ENCODE data around the gene CDC7.

GRCh38 chr1:91454136-91454535, 46.5 kb upstream of the CDC7 start:
- no peak for TF ChIP-seq CTCF (conservative IDR thresholded peaks at IDR 0.05 in 1 of 2, IDR thresholded peaks at IDR 0.05 in 1 of 2; ENCODE audit: low read depth in 1 of 2, low read length in 2 of 2)
- TF ChIP-seq EZH2 (IDR thresholded peaks at IDR 0.05; ENCODE audit: low read length, missing control alignments) = no peak
